Naive thymus-derived CD4-positive, alpha-beta T cell (primary cell): ENCODE data around the gene PDZD2. TPM values are rescaled to one million over a fixed set of nuclear protein-coding genes. Genes with fewer than 3 reads are reported as not detected.
"Not testable (repeated sequence)": the region's sequence is repeated elsewhere in the genome, so short reads cannot be mapped to it uniquely, and the experiment has no call there.

ENCODE experiments used
- ATAC-seq: fragments of 150-1000 bp; cut with Tn5 transposase; 2 replicates; pipeline ENCODE4 v1.10.0; 2021; ENCODE audit warnings: mild to moderate bottlenecking, moderate library complexity
- CTCF ChIA-PET: fragments of 350-600 bp; sonication (Branson Sonifier 250); formaldehyde crosslinking; loops from one replicate; lab custom pipeline; 2021; ENCODE audit warnings: antibody characterized with exemption; lab: Charles Lee
- POLR2A ChIA-PET: fragments of 350-600 bp; sonication (Branson Sonifier 250); formaldehyde crosslinking; loops from one replicate; lab custom pipeline; 2021; ENCODE audit warnings: antibody characterized with exemption, inconsistent platforms; lab: Charles Lee
- DNase-seq, 9 donors: peaks; one replicate each; pipeline versions ENCODE4 v3.0.0 to v3.0.0-alpha.2; 2020 to 2022; ENCODE audit warnings: mixed read lengths in 1 of 9
- H3K27ac ChIP-seq: one replicate; pipeline ENCODE4 v1.7.0; 2013; ENCODE audit warnings: mild to moderate bottlenecking, low read depth, low read length, moderate library complexity
- H3K27me3 ChIP-seq, 2 donors: one replicate each; pipeline ENCODE4 v1.7.0; 2013; ENCODE audit warnings: low read length in 2 of 2, mild to moderate bottlenecking in 2 of 2, moderate library complexity in 2 of 2; ENCODE audit not compliant: control insufficient read depth in 2 of 2, insufficient read depth in 2 of 2
- H3K36me3 ChIP-seq, 3 experiments: 1 replicate in 2 of 3; 2 replicates in 1 of 3; pipeline ENCODE4 v1.7.0; 2013; ENCODE audit warnings: low read length in 3 of 3, mild to moderate bottlenecking in 3 of 3, moderate library complexity in 1 of 3; ENCODE audit not compliant: insufficient read depth in 3 of 3, control insufficient read depth in 2 of 3
- H3K4me1 ChIP-seq, 2 donors: one replicate each; pipeline ENCODE4 v1.7.0; 2013; ENCODE audit warnings: low read length in 2 of 2, mild to moderate bottlenecking in 2 of 2, moderate library complexity in 1 of 2; ENCODE audit not compliant: control insufficient read depth in 2 of 2, insufficient read depth in 2 of 2
- H3K4me3 ChIP-seq: 2 replicates; pipeline ENCODE4 v1.7.0; 2013; ENCODE audit warnings: mild to moderate bottlenecking, low read length
- H3K9me3 ChIP-seq, 3 experiments: 1 replicate in 2 of 3; 2 replicates in 1 of 3; pipeline ENCODE4 v1.7.0; 2013; ENCODE audit warnings: low read length in 3 of 3; ENCODE audit not compliant: control insufficient read depth in 2 of 3
- H3K27ac Mint-ChIP-seq, 9 donors: one replicate each; pipeline ENCODE4 v1.8.0; 2020 to 2022; ENCODE audit warnings: mixed read lengths in 9 of 9, mild to moderate bottlenecking in 8 of 9, moderate library complexity in 5 of 9, inconsistent platforms in 2 of 9
- H3K27me3 Mint-ChIP-seq, 5 donors: one replicate each; pipeline ENCODE4 v1.8.0; 2021 to 2022; ENCODE audit warnings: mixed read lengths in 5 of 5, mild to moderate bottlenecking in 1 of 5
- H3K36me3 Mint-ChIP-seq, 5 donors: one replicate each; pipeline ENCODE4 v1.8.0; 2020 to 2022; ENCODE audit warnings: mixed read lengths in 5 of 5, mild to moderate bottlenecking in 3 of 5, inconsistent platforms in 1 of 5
- H3K4me1 Mint-ChIP-seq, 7 donors: one replicate each; pipeline ENCODE4 v1.8.0; 2020 to 2022; ENCODE audit warnings: mixed read lengths in 7 of 7, mild to moderate bottlenecking in 3 of 7, inconsistent platforms in 1 of 7
- H3K4me3 Mint-ChIP-seq, 10 donors: one replicate each; pipeline ENCODE4 v1.8.0; 2020 to 2022; ENCODE audit warnings: mild to moderate bottlenecking in 10 of 10, mixed read lengths in 10 of 10, moderate library complexity in 6 of 10, inconsistent platforms in 2 of 10
- H3K9me3 Mint-ChIP-seq, 11 donors: one replicate each; pipeline ENCODE4 v1.8.0; 2020 to 2022; ENCODE audit warnings: mixed read lengths in 11 of 11, mild to moderate bottlenecking in 4 of 11, inconsistent platforms in 1 of 11, moderate library complexity in 1 of 11
- intact Hi-C, 2 donors: fragments of 100-400 bp; cut with micrococcal nuclease; formaldehyde crosslinking; loops; one replicate each; pipeline ENCODE4 v1.15.1; 2023
- polyA plus RNA-seq, 2 donors: library from polyadenylated mRNA; unstranded; fragments of 300-500 nt; fragmentation: Illumina TruSeq; gene quantifications; one replicate each; pipeline ENCODE4 v1.2.3, GENCODE V29; 2021
- total RNA-seq, 6 experiments: library from RNA in 5 of 6; stranded (reverse) in 5 of 6; gene quantifications; 1 replicate in 5 of 6; 2 replicates in 1 of 6; pipeline ENCODE4 v1.2.3 and lab custom pipeline; 2021 to 2026

PDZD2 gene
- total RNA-seq (1 to 10 TPM in 4 of 5 experiments, not detected in 1; 1.1 to 2.7 (median 1.9) TPM), polyA plus RNA-seq (1 to 10 TPM; 1.1 to 1.5 TPM), total RNA-seq (lab: John Stamatoyannopoulos, UW) (5.8 reads per million, percentile 26 among the genes with 10 or more reads in this experiment)

DNA sequence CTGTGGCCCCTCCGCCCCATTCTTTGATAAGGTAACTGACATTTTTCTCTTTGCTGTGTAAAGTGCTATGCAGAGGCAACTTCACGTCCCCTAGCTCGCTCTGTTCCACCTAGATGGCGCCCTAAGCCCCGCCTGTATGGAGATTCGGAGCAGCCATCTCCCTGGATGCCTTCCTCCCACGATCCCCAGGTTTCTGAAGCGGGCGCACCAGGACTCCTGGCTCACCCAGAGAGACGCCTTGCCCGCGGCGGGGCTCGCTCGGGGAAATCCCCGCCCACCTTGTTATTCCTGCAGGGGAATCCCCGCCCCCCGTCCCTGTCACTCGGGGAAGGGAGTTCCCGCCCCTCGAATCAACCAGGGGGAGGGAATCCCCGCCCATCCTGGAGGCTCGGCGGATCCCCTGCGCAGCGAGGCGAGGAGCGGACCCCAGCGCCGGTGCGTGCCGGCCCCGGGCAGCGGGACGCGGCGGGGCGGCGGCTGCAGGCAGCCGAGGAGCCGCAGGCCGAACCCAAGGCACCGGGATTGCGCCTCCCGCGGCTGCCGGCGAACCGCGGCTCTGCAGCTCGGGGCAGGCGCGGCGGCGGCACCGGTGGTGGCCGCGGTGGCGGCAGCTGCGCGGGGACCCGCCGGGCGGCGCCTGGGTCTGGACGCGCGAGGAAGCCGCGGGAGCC is at the start of gene PDZD2:
Gene PDZD2, plus strand, starts transcription at position 384 of the 671 bp plus-strand sequence.
- Histone ChIP-seq H3K27ac (peak within 1 kb of the TSS; percentile 20), H3K4me1 (peaks cover 0 to 6% of the 10 kb centered on the region in 2 donors), H3K36me3 (peaks cover 0 to 4% (median 0%) of the 10 kb centered on the region in 3 experiments), H3K9me3 (no peaks in the 10 kb centered on the region), H3K27me3 (no peaks in the 10 kb centered on the region), H3K4me3 (peak within 1 kb of the TSS; percentile 62)
- Mint-ChIP-seq H3K36me3 (no peaks in the 10 kb centered on the region), H3K4me3 (peak within 1 kb of the TSS in 9 of 10 donors; percentile 83 to 90 (median 89)), H3K9me3 (no peaks in the 10 kb centered on the region), H3K4me1 (peaks cover 0 to 20% (median 10%) of the 10 kb centered on the region in 7 donors), H3K27ac (peak within 1 kb of the TSS in 8 of 9 donors; percentile 34 to 72 (median 55)), H3K27me3 (peaks cover 0 to 28% (median 14%) of the 10 kb centered on the region in 5 donors)
- DNase-seq (peak; percentile 38 to 81 (median 60)), ATAC-seq (peak; percentile 79)
- intact Hi-C loops: loop anchor here in 1 of 2 donors (1.0 to 5.0 kb wide), 3 partner anchors 107 to 453 kb away; partner anchors contain the start of genes C5orf22 and DROSHA
- POLR2A ChIA-PET: interaction anchor here (1.1 kb wide), 1 partner anchor 80 kb away, joined by 3 read pairs; no protein-coding TSS in a partner anchor
- CTCF ChIA-PET: no interaction called here

DNA sequence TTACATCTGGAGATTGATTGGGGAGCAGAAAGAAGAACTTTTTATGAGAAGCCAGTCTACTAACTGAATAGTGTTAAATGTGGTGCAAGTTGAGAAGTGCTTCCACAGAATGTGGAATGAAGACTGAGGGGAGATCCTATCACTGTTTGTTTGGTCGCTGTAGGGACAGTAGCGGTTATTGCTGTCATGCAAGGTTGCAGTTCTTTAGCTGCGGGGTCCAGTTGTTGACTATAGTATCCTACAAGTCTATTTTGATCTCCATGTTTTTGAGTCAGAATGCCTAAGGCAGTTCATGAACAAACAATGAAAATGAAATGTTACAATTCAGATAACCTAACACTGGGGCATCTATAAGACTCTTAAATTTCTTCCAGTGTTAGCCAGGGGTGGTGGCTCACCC is 45.3 kb upstream of the PDZD2 start:
- Histone ChIP-seq H3K27me3 (no peaks in the 10 kb centered on the region), H3K4me1 (no peaks in the 10 kb centered on the region), H3K36me3 (no peaks in the 10 kb centered on the region), H3K9me3 (no peaks in the 10 kb centered on the region), H3K4me3 (no peak overlapping the region), H3K27ac (no peak overlapping the region)
- ChIA-PET POLR2A (no interaction called here), CTCF (no interaction called here)
- DNase-seq: no peak
- no peaks in the 10 kb centered on the region for H3K36me3 Mint-ChIP-seq
- intact Hi-C loops: no loop called here
- ATAC-seq: no peak
- no peak overlapping the region for H3K4me3 Mint-ChIP-seq
- H3K9me3 Mint-ChIP-seq: no peaks in the 10 kb centered on the region
- peaks cover 0 to 3% (median 0%) of the 10 kb centered on the region in 7 donors for H3K4me1 Mint-ChIP-seq
- peaks cover 0 to 21% (median 8%) of the 10 kb centered on the region in 5 donors for H3K27me3 Mint-ChIP-seq
- H3K27ac Mint-ChIP-seq: no peak overlapping the region

DNA sequence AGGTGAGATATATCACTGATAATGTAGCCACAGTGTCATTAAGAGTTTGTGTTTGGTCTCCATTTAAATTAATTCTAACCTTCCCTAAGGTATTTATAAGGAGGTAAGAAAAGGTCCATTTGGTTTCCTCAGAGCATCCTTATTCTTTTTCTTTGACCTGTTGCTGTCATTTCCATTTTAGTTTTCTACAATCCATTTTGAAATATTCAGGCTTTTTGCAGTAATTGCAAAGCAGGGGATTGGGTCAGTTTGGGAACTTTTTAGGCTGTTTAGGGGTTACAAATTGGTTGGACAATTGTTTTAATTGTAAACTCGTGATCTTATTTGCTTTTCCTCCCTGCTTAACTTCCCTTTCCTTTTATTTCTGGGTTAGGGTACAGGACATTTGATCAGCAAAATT is 42.6 kb upstream of the PDZD2 start:
- CTCF ChIA-PET: no interaction called here
- no peaks in the 10 kb centered on the region for H3K4me1 ChIP-seq
- no peaks in the 10 kb centered on the region for H3K36me3 ChIP-seq
- H3K27ac ChIP-seq: no peak overlapping the region
- intact Hi-C loops: no loop called here
- Mint-ChIP-seq H3K27me3 (peaks cover 0 to 23% (median 11%) of the 10 kb centered on the region in 5 donors), H3K9me3 (no peaks in the 10 kb centered on the region), H3K27ac (no peak overlapping the region), H3K4me1 (no peaks in the 10 kb centered on the region), H3K4me3 (no peak overlapping the region), H3K36me3 (peaks cover 0 to 3% (median 0%) of the 10 kb centered on the region in 5 donors)
- DNase-seq: no peak
- no peaks in the 10 kb centered on the region for H3K9me3 ChIP-seq
- H3K27me3 ChIP-seq: no peaks in the 10 kb centered on the region
- POLR2A ChIA-PET: no interaction called here
- no peak overlapping the region for H3K4me3 ChIP-seq
- no peak for ATAC-seq

DNA sequence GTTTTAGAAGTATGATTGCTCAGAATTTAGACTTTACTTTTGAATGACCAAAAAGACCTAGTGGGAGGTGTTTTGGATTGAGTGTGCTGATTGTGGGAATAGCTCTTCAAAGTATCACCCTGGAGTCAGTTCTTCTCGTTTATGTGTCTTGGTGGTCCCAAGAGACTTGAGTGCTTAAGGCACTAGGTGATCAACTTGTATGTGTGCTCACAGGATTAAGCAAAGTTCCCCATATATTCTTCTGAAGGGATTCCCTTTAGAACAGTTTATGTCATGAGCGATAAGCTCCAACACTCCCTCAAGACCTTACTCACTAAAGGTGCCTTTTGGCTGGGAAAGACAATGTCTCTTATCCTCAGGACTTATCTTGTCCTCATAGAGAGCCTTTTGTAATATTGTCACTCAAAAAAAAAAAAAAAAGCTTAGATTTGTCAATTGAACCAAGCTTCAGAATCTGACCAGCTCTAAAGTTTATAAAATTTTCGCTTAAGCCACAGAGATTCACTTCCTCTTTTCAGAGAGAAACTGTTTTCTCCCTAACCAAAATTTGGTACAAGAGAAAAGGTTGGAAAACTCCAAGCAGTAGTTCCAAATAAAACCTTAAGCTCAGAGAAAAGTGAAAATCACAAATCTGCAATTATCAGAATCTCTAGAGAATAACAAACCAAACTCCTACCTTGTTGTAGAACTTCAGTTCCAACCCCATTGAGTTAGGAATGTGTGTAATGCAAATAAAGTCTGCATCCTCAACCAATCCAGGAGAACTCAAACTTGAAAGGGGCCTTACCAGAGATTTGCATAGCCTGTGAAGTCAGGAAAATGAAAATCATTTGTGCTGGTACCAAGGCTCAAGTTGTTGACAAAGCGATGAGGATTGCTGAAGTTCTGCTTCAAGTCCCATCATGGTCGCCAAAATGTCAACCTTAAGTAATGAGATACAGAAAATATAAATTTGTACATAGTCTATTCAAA is 40.0 kb upstream of the PDZD2 start:
- Mint-ChIP-seq H3K4me3 (no peak overlapping the region), H3K36me3 (peaks cover 0 to 3% (median 0%) of the 10 kb centered on the region in 5 donors), H3K27me3 (peaks cover 0 to 24% (median 12%) of the 10 kb centered on the region in 5 donors), H3K4me1 (no peaks in the 10 kb centered on the region), H3K27ac (no peak overlapping the region), H3K9me3 (no peaks in the 10 kb centered on the region)
- no peak for DNase-seq
- intact Hi-C loops: no loop called here
- H3K4me3 ChIP-seq: no peak overlapping the region
- H3K9me3 ChIP-seq: no peaks in the 10 kb centered on the region
- no peaks in the 10 kb centered on the region for H3K4me1 ChIP-seq
- ChIA-PET POLR2A (no interaction called here), CTCF (no interaction called here)
- no peak overlapping the region for H3K27ac ChIP-seq
- no peaks in the 10 kb centered on the region for H3K27me3 ChIP-seq
- no peak for ATAC-seq
- H3K36me3 ChIP-seq: no peaks in the 10 kb centered on the region

DNA sequence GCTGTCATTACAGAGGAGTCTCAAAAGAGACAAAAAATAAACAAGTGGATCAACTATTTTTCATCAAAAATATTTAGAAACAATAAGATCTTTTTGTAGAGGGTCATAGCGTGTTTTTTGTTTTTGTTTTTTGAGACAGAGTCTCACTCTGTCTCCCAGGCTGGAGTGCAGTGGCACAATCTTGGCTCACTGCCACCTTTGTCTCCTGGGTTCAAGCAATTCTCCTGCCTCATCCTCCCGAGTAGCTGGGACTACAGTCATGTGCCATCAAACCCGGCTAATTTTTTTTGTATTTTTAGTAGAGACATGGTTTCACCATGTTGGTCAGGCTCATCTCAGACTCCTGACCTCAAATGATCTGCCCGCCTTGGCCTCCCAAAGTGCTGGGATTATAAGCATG is 36.6 kb upstream of the PDZD2 start:
- H3K9me3 Mint-ChIP-seq, ATAC-seq, DNase-seq, H3K4me3 ChIP-seq, H3K9me3 ChIP-seq, POLR2A ChIA-PET, H3K4me1 ChIP-seq, H3K36me3 Mint-ChIP-seq, H3K36me3 ChIP-seq, CTCF ChIA-PET, H3K27ac Mint-ChIP-seq, H3K27ac ChIP-seq, H3K27me3 ChIP-seq, H3K4me3 Mint-ChIP-seq, intact Hi-C loops, H3K4me1 Mint-ChIP-seq: not testable (repeated sequence)
- peaks cover 0 to 17% (median 11%) of the 10 kb centered on the region in 5 donors for H3K27me3 Mint-ChIP-seq

DNA sequence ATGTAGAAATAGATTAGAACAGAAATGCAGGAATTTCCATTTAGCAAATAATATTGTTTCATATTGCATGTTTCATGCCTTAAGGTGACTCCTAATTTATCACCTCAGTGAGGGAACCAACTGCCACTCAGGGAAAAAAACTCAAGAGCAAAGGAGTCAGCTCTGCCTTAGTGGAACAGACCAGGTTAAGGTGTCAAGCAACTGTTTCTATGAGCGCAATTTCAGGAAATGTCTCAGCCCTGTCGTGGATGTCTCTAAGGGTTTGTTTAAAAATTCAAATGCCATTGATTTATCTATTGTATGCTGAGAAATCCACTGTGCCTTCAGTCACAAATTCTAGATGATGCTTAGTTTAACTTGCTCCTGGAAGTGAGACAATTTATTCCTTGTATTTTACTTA is 34.7 kb upstream of the PDZD2 start:
- ChIA-PET POLR2A (no interaction called here), CTCF (interaction anchor here (0.6 kb wide), 2 partner anchors 12 to 473 kb away, joined by 4 to 6 read pairs; no protein-coding TSS in a partner anchor)
- Histone ChIP-seq H3K27me3 (no peaks in the 10 kb centered on the region), H3K4me1 (no peaks in the 10 kb centered on the region), H3K27ac (no peak overlapping the region), H3K9me3 (no peaks in the 10 kb centered on the region), H3K4me3 (no peak overlapping the region), H3K36me3 (no peaks in the 10 kb centered on the region)
- Mint-ChIP-seq H3K4me1 (no peaks in the 10 kb centered on the region), H3K9me3 (no peaks in the 10 kb centered on the region), H3K4me3 (no peak overlapping the region), H3K27me3 (peaks cover 0 to 13% (median 9%) of the 10 kb centered on the region in 5 donors), H3K27ac (no peak overlapping the region), H3K36me3 (peaks cover 0 to 3% (median 0%) of the 10 kb centered on the region in 5 donors)
- intact Hi-C loops: no loop called here
- no peak for DNase-seq
- no peak for ATAC-seq
